GM10248 (cell line): ENCODE results near the gene CHMP6.

Experiments
- CTCF ChIA-PET: fragments of 300-600 bp; sonication (Branson Sonifier 250); formaldehyde crosslinking; extraction: SDS; loops from one replicate; lab custom pipeline; 2021; ENCODE audit warnings: antibody characterized with exemption; lab: Yijun Ruan, JAX
- POLR2A ChIA-PET: fragments of 350-650 bp; sonication (Branson Sonifier 250); formaldehyde crosslinking; extraction: SDS; loops from one replicate; lab custom pipeline; 2020; ENCODE audit warnings: antibody characterized with exemption; lab: Yijun Ruan, JAX
- DNase-seq: peaks from one replicate; pipeline ENCODE4 v3.0.0; 2012; ENCODE audit errors: extremely low spot score
- CTCF ChIP-seq: IDR thresholded peaks from 2 replicates; pipeline ENCODE4 v1.5.1; 2012; ENCODE audit warnings: mild to moderate bottlenecking, low read depth; ENCODE audit errors: extremely low read depth, missing control alignments, control extremely low read depth

CHMP6 gene

GRCh38 chr17:80976701-80977100, 14.9 kb upstream of the CHMP6 start:
- POLR2A ChIA-PET = no interaction called here
- no peak for TF ChIP-seq CTCF
- CTCF ChIA-PET = no interaction called here
- DNase-seq = no peak

- DNase-seq = no peak
- POLR2A ChIA-PET = no interaction called here
- CTCF ChIA-PET = interaction anchor here (1.2 to 2.5 kb wide), 2 partner anchors 10 to 550 kb away, joined by 3 to 17 read pairs; no protein-coding TSS in a partner anchor
- TF ChIP-seq CTCF = no peak
These were observed 14.5 kb upstream of the CHMP6 start for GRCh38 chr17:80977172-80977571.

GRCh38 chr17:80978499-80979497, 12.8 kb upstream of the CHMP6 start:
- ChIA-PET POLR2A (no interaction called here), CTCF (interaction anchor here (0.9 to 2.5 kb wide), 6 partner anchors 8 to 559 kb away, joined by 3 to 17 read pairs (median 4); no protein-coding TSS in a partner anchor)
- no peak for DNase-seq
- TF ChIP-seq CTCF = no peak

- DNase-seq = no peak
- ChIA-PET CTCF (interaction anchor here (1.2 to 2.5 kb wide), 4 partner anchors 8 to 555 kb away, joined by 4 to 17 read pairs (median 6); no protein-coding TSS in a partner anchor), POLR2A (no interaction called here)
- TF ChIP-seq CTCF = no peak
These were observed 11.9 kb upstream of the CHMP6 start for GRCh38 chr17:80979547-80980378.

GRCh38 chr17:80980397-80981061, 11.1 kb upstream of the CHMP6 start:
- TF ChIP-seq CTCF = no peak
- CTCF ChIA-PET = interaction anchor here (0.6 to 2.2 kb wide), 3 partner anchors 10 to 555 kb away, joined by 4 to 9 read pairs (median 4); no protein-coding TSS in a partner anchor
- DNase-seq = no peak

More at GRCh38 chr17:80980397-80981061, 11.1 kb upstream of the CHMP6 start:
- POLR2A ChIA-PET = no interaction called here
